Erythroblast (primary cell): ENCODE measurements around the gene HMX1.

Experiments
- GATA1 ChIP-seq: IDR thresholded peaks from 2 replicates; pipeline ENCODE4 v1.6.1; 2011; ENCODE audit warnings: low read depth, mild to moderate bottlenecking, control low read depth, low read length, moderate library complexity
- POLR2A ChIP-seq: IDR thresholded peaks from 2 replicates; pipeline ENCODE4 v1.6.1; 2011; ENCODE audit warnings: mild to moderate bottlenecking, low read length

- no peak for TF ChIP-seq POLR2A
- no peak for TF ChIP-seq GATA1
These were observed 36.7 kb upstream of the HMX1 start for GRCh38 chr4:8908206-8908893.
